GM21576 (cell line): ENCODE results near the gene PPM1M.

Experiments
- ATAC-seq: cut with Tn5 transposase; IDR thresholded peaks from one replicate; pipeline ENCODE4 v1.9.1; 2021; ENCODE audit warnings: mild to moderate bottlenecking, moderate library complexity; ENCODE audit not compliant: unreplicated experiment

Gene PPM1M

DNA sequence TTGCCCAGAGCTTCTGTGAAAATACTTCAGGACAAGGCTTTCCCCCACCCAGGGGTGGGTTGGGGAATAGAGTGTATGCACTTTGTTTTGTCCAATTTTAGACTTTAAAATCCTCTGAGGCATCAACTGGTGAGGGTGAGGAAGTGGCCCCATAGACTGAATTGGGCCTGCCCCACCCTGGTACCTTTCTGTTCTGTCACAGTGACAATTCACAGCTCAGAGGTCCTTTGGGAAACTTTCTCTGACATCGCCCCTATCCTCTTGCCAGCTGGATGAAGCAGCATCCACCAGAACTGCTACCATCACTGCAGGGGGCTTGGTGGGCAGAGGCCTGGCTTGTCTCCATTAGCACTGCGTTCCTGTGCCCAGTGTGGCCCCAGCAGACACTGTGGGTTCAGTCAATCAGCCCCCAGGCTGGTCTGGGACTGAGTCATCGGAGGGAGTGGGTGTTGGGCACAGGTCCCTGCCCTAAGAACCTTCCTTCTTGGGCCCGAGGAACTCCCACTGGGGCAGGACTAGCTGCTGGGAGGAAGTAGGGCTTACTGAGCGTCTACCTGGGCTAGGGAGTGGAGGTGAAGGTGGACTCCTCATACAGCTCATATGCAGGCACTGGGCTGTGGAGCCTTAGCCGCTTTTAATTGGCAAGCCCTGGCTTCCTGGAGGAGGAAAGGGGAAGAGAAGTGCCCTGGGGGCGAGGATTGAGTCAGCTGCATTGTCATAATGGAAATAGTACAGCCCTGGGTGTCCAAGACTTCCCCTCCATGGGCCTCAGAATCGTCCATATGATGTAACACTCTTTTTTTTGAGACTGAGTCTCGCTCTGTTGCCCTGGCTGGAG is 1.5 kb upstream of the PPM1M start:
- peak; percentile 27 for ATAC-seq

DNA sequence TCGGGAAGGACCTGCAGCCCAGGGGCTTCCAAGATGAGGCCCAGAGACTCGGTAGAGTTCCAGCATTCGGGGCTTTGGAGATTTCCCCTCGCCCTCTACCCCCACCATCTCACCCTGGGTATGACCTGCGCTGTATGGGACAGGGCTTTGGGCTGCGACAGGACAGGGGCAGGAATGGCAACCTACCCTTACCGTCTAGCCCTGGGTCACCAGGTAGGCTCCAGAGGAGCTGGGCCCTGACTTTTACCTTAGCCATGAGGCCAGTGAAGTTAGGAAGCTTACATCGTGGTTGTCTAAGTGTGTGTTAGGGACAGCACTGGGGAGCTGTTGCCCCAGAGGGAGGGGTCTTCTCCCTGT is 683 bp downstream of the PPM1M start:
- ATAC-seq: no peak

DNA sequence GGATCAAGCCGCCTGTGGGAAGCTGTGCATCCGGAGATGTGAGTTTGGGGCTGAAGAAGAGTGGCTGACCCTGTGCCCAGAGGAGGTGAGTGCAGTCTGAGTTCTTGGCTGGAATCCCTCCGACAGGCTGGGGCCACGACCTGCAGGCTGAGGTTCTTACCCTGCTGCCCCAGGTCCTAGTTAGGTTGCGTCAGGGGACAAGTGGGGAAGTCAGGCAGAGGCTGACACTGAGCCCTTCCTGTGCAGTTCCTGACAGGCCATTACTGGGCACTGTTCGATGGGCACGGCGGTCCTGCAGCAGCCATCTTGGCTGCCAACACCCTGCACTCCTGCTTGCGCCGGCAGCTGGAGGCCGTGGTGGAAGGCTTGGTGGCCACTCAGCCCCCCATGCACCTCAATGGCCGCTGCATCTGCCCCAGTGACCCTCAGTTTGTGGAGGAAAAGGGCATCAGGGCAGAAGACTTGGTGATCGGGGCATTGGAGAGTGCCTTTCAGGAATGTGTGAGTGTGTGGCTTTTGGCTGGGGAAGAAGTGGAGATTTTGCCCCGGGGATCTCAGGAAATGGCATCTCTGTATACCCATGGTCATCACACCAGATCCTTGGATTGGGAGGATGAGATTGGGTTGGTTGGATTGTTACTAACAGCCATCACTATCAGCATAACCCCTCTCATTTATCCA is 1.3 kb downstream of the PPM1M start:
- no peak for ATAC-seq

DNA sequence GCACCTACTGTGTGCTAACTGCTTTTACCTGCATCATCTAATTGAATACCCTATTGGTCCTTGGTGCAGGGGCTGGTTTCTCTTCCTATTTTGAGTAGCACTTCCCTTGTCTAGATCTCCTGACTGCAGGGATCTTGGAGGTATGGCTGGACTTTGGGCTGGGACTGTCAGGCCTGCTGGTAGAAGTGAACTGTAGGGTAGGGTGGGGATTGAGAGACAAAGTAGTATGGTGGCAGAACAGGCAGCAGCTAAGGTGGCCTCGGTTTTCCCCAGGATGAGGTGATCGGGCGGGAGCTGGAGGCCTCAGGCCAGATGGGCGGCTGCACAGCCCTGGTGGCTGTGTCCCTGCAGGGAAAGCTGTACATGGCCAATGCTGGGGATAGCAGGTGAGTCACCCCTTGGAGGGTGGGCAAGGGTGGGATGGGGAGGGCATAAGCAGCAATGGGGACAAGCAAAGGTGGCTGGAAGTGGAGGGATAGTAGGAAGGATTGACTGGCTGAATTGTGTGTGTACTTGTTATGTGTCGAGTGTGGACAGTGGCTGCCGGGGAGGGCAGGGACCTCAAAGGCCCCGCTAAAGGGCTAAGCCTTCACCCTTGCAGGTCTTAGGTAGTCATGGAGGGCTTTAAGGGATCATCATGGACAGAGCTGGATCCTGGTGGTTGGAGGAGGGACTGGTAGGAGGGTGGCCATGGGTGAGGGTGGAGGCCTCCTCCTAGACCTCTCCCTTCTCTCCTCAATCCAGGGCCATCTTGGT is 2.0 kb downstream of the PPM1M start:
- no peak for ATAC-seq

DNA sequence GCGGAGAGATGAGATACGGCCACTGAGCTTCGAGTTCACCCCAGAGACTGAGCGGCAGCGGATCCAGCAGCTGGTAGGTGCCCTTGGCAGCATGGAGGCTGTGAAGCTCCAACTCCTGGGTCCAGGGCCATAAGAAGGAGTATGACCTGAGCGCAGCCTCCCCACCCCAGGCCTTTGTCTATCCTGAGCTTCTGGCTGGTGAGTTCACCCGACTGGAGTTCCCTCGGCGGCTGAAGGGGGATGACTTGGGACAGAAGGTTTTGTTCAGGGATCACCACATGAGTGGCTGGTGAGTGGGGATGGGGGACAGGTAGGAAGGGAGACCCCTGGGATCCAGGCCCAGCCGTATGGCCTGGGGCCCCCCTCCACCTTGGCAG is 2.6 kb downstream of the PPM1M start:
- ATAC-seq: no peak

DNA sequence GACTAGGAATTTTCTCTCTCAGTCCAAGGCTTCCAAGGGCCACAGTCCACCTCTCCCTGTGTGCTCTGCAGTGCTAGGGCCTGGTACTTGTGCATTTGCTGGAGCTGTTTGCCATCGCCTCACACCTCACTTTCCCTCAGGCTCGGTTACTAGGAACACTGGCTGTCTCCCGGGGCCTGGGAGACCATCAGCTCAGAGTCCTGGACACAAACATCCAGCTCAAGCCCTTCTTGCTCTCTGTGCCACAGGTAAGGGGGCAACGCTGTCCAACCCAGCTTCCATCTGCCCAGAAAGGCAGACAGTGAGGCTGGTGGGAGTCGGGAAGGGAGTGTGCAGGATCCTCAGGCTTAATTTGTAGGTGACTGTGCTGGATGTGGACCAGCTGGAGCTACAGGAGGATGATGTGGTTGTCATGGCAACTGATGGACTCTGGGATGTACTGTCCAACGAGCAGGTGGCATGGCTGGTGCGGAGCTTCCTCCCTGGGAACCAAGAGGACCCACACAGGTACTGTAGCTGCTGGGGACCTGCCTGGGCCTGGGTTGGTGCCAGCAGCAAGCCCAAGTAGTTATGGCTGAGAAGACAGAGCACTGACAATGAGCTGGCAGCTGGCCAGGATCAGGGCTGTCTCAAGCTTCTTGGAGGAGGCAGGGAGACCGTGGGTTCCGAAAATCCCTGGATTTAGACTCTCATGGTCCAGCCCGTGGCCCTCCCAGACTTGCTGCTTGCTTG is 3.4 kb downstream of the PPM1M start:
- ATAC-seq: no peak

DNA sequence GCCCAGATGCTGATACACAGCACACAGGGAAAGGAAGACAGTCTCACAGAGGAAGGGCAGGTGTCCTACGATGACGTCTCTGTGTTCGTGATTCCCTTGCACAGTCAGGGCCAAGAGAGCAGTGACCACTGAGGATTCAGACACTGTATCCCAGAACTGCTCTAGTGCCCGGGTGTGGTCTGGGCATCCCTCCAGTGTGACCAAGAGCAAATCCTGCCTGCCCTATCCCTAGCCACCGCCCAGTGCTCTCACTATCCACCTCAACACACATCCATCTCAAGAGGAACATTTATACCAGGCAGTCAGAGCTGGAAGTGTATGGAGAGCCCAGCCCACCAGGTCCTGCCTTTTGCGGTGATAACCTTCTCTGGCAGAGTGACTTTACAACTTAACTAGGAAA is 4.1 kb downstream of the PPM1M start:
- no peak for ATAC-seq

DNA sequence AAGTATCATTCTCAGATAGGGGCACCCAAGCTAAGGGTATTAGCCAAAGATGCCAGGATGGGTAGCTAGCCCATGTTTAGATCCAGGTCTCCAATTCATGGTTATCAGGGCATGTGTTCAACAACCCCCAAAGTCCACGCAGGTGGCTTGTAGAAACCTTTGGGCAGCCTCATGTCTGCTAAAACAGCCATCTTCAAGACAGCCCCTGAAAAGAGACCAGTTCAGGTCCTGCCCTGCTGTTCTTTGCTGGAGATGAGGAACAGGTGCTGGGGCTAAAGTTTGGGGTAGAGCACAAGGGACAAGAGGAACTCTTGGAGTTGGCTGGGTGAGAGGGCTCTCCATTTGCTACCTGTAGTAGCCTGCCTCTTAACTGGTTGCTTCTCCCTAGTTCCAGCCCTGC is 4.6 kb downstream of the PPM1M start:
- no peak for ATAC-seq

DNA sequence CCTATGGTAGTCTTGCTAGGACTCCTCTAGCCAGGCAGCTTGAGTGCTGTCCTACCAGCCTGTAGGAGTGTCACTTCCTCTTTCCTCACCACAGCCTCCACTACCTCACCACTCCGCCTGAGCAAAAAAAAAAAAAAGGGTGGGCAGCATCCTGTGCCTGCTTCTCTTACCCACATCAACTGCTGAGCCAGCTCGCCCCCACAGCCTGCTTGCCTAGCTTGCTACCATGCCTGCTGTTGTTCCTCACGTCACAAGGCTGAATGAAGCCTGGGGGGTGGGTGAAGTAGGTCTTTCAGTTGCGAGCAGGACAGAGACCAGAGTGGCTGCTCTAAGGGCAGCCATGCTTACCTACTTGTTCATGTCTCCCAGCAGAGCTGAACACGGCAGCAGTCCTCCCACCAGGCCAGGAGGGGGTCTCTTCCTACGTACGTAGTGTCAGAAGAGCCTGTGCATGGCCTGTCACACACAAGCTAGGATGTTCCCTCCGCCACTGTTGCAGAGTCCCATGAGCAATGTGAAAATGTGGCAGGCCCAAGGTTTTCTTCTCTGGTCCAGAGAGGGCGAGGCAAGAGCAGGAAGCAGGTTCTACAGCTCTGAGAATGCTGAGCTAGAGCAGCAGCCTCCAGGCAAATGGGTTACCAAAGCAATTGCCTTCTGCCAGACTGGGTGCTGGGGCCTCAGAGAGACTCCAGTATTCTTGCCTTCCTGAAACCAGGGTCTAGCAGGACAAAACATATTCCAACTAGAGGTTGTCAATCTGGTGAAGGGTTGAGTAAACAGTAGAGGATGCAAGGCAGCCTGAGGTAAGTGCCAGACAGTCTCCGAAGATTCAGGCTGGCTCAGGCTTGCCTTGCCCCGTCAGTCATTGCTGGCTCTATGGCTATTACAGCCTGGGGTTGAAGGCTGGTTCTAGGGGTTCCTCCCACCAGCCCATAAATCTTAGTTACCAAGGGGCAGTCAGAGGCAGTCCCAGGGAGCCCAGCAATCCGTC is 8.1 kb downstream of the PPM1M start:
- ATAC-seq: peak; percentile 82

DNA sequence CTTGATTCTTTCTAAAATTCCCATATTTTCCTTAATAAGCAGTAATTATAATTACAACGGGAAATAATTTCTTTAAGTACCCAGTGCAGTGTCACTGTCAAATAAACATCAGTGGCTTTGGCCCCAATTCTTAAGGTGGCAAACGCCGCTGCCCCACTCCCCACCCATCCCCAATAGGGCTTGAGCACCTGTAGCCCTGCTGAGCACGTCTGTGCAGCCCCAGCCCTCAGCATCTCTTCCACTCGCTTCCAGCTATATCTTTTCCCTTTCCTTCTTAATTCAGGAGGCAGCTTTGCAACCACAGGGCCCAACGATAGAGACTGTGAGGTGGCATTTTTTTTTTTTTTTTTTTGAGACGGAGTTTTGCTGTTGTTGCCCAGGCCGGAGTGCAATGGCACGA is 9.0 kb downstream of the PPM1M start:
- ATAC-seq: no peak

DNA sequence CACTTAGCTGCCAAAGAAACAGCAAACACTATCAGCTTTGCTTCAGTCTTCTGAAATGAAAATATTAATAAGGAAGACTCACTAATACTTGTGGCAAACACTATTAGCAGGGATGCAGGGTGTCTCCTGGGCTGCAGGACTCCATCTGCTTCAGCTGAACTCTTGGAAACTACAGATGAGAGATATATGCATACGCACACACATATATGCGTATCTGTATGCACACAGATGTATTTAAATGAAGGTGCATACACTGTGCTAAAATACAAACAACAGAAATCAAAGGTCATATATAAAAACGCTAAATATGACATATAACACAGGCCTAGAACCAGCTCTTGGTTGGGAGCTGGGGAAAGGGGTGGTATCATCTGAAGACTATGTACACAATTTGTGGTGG is 10.6 kb downstream of the PPM1M start:
- no peak for ATAC-seq

DNA sequence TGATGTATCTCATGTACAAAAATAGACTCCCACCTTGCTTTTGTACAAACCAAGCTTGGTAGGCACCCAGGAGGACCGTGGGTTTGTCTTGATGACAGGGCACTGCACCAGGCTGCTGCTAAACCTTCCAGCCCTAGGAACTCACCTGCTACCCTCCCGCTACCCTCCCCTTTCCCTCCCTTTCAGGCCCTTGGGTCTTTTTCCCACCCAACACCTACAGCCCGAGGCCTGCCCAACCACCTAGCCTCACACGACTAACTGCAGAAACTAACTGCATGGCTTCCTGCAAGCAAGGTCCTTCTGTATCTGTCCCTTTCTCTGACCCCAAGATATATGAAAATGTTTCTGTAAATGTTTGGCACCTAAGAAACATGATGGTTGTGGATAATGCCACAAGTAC is 11.1 kb downstream of the PPM1M start:
- no peak for ATAC-seq

DNA sequence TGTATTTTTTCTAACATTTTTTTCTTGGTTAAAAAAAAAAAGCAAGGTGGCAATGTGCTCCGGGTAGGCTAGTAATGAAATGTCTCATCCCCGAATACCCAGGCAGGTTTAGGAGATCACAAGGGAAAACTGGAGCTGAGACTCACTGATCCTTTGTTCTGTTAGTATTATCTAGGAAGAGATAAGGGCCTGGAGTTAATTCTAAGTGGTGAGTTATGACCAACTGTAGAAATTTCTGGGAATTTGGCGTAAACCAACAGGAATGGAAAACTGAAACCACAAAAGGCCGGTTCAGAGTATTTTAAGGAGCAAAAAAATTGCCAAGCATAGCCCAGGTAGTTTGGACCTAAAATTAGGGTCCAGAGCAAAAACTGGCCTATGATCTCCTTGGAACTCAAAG is 12.4 kb downstream of the PPM1M start:
- no peak for ATAC-seq

DNA sequence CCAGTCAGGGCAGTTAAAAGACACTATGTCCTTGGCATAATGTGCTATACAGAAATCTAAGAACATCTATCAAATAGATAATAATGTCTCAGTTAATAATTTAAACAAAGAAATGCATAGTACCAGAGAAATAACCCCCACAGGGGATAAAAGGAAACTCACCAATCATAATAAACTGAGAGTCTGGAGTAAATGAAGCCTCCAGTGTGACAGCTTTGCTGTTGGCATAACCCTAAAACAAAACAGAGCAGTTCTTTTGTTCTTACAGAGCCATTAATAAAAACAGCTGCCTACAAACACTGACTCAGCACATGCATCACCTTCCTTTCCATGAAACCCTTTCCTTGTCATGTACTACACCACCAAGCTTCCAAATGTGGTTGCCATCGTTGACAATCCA is 13.5 kb downstream of the PPM1M start:
- no peak for ATAC-seq

DNA sequence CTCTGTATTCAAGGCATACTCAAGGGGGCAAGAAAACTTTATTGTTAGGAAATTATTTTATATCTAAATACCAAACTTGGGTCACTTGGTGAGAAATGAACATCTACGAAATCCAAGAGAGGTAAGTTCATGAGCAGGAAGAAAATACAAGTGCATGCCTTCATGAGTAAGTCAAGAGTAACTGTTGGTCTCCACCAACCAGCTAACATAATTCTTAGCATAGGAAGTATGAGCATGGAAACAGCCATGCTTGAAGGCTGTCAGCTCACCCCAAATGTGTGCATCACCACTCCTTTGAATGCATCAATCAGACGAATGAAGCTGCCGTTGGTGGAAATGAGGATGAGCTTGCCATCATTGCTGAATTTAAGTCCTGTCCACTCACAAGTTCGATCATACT is 13.9 kb downstream of the PPM1M start:
- no peak for ATAC-seq

DNA sequence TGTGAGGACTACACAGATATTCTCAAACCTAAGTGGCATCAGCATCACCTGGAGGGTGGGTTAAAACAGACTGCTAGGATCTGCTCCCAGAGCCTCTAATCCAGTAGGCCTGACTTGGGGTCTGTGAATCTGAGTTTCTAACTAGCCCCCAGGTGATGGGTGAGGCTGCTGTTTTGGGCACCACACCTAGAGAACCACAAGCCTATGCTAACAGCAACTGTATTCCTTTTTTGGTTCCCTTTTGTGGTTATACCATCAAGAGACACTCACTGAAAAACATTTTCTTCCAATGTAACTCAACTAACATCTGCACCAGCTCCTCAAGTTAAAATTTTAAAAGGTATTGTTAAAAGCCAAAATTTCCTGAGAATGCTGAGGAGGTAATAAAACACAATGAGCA is 16.9 kb downstream of the PPM1M start:
- ATAC-seq: no peak

DNA sequence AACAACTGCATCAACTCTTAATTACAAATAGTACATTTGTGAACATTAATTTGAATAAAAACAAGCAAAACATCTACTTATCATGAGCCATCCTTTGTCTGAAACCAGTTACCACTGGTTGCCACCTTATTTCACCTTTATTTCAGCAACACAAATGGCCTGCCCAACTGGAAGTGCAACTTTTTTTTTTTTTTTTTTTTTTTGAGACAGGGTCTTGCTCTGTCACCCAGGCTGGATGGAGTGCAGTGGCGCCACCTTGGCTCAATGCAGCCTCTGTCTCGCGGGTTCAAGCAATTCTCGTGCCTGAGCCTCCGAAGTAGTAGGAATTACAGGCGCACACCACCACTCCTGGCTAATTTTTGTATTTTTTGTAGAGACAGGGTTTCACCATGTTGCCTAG is 19.8 kb downstream of the PPM1M start:
- no peak for ATAC-seq

DNA sequence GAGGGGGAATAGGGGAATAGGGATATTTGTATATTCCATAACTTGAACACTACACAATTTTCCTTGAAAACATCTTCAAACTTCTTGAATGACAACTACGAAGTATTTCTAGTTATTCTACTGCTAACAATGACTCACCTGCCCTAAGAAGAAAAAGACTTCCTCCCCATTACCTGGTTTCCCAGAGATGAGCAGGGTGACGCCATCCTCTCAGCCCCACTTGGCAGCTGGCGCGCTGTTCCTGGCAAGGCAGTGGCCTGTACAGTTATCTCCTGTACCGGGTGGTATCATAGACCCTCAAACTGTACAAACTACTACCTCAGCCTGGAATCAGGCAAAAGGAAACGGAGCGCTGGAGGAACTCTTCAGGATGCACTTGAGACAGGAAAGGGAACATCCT is 22.5 kb downstream of the PPM1M start:
- ATAC-seq: no peak

DNA sequence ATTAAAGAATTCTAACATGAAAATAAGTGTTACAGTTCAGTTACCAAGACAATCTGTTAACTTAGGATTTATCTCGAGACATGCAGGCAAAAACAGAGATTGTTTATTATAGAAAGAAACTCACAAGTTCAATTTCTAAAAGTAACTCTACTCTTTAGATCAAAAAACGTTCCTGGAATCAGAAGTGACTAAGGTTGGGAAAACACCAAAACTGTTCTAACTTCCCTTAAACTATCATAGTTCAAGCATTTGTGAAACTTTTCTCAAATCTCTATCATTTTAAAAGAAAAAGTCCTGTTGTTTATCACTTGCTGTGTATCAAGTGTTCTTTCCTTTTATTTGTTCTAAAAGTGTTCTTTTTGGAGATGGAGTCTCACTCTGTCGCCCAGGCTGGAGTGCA is 24.2 kb downstream of the PPM1M start:
- ATAC-seq: no peak

DNA sequence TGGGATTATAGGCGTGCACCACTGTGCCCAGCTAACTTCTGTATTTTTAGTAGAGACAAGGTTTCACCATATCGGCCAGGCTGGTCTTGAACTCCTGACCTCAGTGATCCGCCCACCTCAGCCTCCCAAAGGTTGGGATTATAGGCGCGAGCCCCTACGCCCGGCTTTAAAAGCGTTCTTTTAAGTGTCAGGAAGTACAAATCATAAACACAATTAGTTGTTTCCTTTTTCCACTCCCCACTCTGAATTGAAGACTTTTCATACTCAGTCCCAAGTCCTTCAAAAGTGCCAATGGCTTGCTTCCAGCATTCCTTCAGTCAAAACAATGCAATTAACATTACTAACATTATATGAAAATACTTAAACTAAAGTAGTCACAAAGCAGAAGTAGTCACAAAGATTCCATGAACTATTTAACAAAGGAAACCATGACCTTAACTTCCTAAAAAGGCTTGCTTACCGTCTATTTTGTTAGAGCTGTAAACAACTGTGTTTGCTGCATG is 24.7 kb downstream of the PPM1M start:
- no peak for ATAC-seq
